IMR-90 (cell line): ENCODE data around the gene SIAH2. TPM values are rescaled to one million over a fixed set of nuclear protein-coding genes. Genes with fewer than 3 reads are reported as not detected.

Source experiments
- ATAC-seq: fragments of 200-7000 bp; cut with Tn5 transposase; 2 replicates; pipeline ENCODE4 v1.9.1; 2020; ENCODE audit warnings: low read depth, mild to moderate bottlenecking, moderate library complexity
- BruUV-seq: library from RNA; stranded (reverse); fragments of 400-500 nt; replicated peaks from 2 replicates; lab custom pipeline; 2021; lab: Mats Ljungman, UMichigan
- CTCF ChIA-PET: fragments of 300-600 bp; formaldehyde crosslinking; extraction: SDS; loops from one replicate; lab custom pipeline; 2021; ENCODE audit warnings: antibody characterized with exemption; lab: Yijun Ruan, JAX
- POLR2A ChIA-PET: fragments of 300-600 bp; sonication (Branson Sonifier 250); formaldehyde crosslinking; loops from one replicate; lab custom pipeline; 2022; ENCODE audit warnings: antibody characterized with exemption; ENCODE audit not compliant: unreplicated experiment; lab: Charles Lee
- DNase-seq: peaks from one replicate; pipeline ENCODE4 v3.0.0; 2013
- H2AFZ ChIP-seq: replicated peaks from 2 replicates; pipeline ENCODE3; 2013; ENCODE audit warnings: low read length, mild to moderate bottlenecking; ENCODE audit not compliant: poor library complexity
- H2AK5ac ChIP-seq: 2 replicates; pipeline ENCODE4 v1.6.1; 2013; ENCODE audit warnings: low read depth, low read length, inconsistent platforms
- H2AK9ac ChIP-seq: replicated peaks from 2 replicates; pipeline ENCODE3; 2013; ENCODE audit warnings: mild to moderate bottlenecking, low read depth, low read length, moderate library complexity; ENCODE audit not compliant: poor library complexity
- H2BK120ac ChIP-seq: 2 replicates; pipeline ENCODE4 v1.6.1; 2013; ENCODE audit warnings: low read depth, low read length, inconsistent platforms
- H2BK15ac ChIP-seq: 3 replicates; pipeline ENCODE4 v1.6.1; 2013; ENCODE audit warnings: low read depth, low read length, inconsistent platforms
- H2BK20ac ChIP-seq: 2 replicates; pipeline ENCODE4 v1.6.1; 2013; ENCODE audit warnings: low read depth, mild to moderate bottlenecking, inconsistent platforms, low read length, moderate library complexity
- H2BK5ac ChIP-seq: 2 replicates; pipeline ENCODE4 v1.6.1; 2013; ENCODE audit warnings: mild to moderate bottlenecking, low read depth, low read length, inconsistent platforms; ENCODE audit not compliant: poor library complexity, severe bottlenecking
- H3K14ac ChIP-seq: replicated peaks from 2 replicates; pipeline ENCODE4 v1.6.1; 2013; ENCODE audit warnings: low read depth, low read length, inconsistent platforms
- H3K18ac ChIP-seq: 2 replicates; pipeline ENCODE4 v1.6.1; 2013; ENCODE audit warnings: low read depth, low read length, control low read depth
- H3K23ac ChIP-seq: 2 replicates; pipeline ENCODE4 v1.6.1; 2013; ENCODE audit warnings: low read depth, low read length, inconsistent platforms
- H3K27ac ChIP-seq: 2 replicates; pipeline ENCODE4 v1.5.1; 2013; ENCODE audit warnings: mild to moderate bottlenecking, control low read depth, low read length; ENCODE audit not compliant: insufficient read depth
- H3K27me3 ChIP-seq: 2 replicates; pipeline ENCODE4 v1.6.1; 2013; ENCODE audit warnings: low read length; ENCODE audit not compliant: control insufficient read depth, insufficient read depth
- H3K36me3 ChIP-seq: 2 replicates; pipeline ENCODE4 v1.6.1; 2013; ENCODE audit warnings: low read length, mixed read lengths; ENCODE audit not compliant: control insufficient read depth, insufficient read depth
- H3K4ac ChIP-seq: 2 replicates; pipeline ENCODE4 v1.6.1; 2013; ENCODE audit warnings: low read depth, low read length, inconsistent platforms
- H3K4me1 ChIP-seq: 2 replicates; pipeline ENCODE4 v1.6.1; 2013; ENCODE audit warnings: low read length, mixed read lengths; ENCODE audit not compliant: control insufficient read depth, insufficient read depth
- H3K4me2 ChIP-seq: 2 replicates; pipeline ENCODE4 v1.6.1; 2013; ENCODE audit warnings: low read depth, mild to moderate bottlenecking, control low read depth, low read length, moderate library complexity
- H3K4me3 ChIP-seq: 2 replicates; pipeline ENCODE4 v1.5.1; 2013; ENCODE audit warnings: low read depth, mild to moderate bottlenecking, control low read depth, low read length, moderate library complexity; ENCODE audit not compliant: insufficient read depth
- H3K56ac ChIP-seq: 2 replicates; pipeline ENCODE4 v1.6.1; 2013; ENCODE audit warnings: low read length, inconsistent platforms; ENCODE audit not compliant: insufficient read depth; ENCODE audit errors: extremely low read depth
- H3K79me1 ChIP-seq, 2 experiments: 2 replicates each; pipeline ENCODE4 v1.6.1; 2013; ENCODE audit warnings: low read length in 2 of 2, inconsistent platforms in 1 of 2, low read depth in 1 of 2
- H3K9ac ChIP-seq: 2 replicates; pipeline ENCODE4 v1.6.1; 2013; ENCODE audit warnings: low read depth, low read length, control low read depth
- H3K9me1 ChIP-seq: 2 replicates; pipeline ENCODE4 v1.6.1; 2013; ENCODE audit warnings: low read length, inconsistent platforms; ENCODE audit not compliant: insufficient read depth
- H3K9me3 ChIP-seq: 2 replicates; pipeline ENCODE4 v1.6.1; 2013; ENCODE audit warnings: low read length; ENCODE audit not compliant: control insufficient read depth, insufficient read depth
- H4K20me1 ChIP-seq: 2 replicates; pipeline ENCODE4 v1.6.1; 2013; ENCODE audit warnings: low read length, inconsistent platforms; ENCODE audit not compliant: insufficient read depth
- H4K5ac ChIP-seq: 2 replicates; pipeline ENCODE4 v1.6.1; 2013; ENCODE audit warnings: mild to moderate bottlenecking, low read depth, low read length, control low read depth
- H4K8ac ChIP-seq, 2 experiments: 2 replicates each; pipeline ENCODE4 v1.6.1; 2013; ENCODE audit warnings: low read depth in 2 of 2, low read length in 2 of 2, control low read depth in 1 of 2, inconsistent platforms in 1 of 2
- H4K91ac ChIP-seq: 2 replicates; pipeline ENCODE4 v1.6.1; 2013; ENCODE audit warnings: low read depth, low read length, inconsistent platforms; ENCODE audit not compliant: insufficient read depth
- MXI1 ChIP-seq: IDR thresholded peaks from 2 replicates; pipeline ENCODE4 v1.6.1; 2012; ENCODE audit warnings: low read depth, mild to moderate bottlenecking, low read length, moderate library complexity, borderline replicate concordance
- NFE2L2 ChIP-seq: fragments of 150-350 bp; IDR thresholded peaks from 2 replicates; pipeline ENCODE4 v1.6.1; 2016; ENCODE audit warnings: low read depth, mild to moderate bottlenecking, low read length
- RAD21 ChIP-seq: IDR thresholded peaks from 2 replicates; pipeline ENCODE4 v1.6.1; 2012; ENCODE audit warnings: low read length, improper control_type of control experiment
- RCOR1 ChIP-seq: IDR thresholded peaks from 2 replicates; pipeline ENCODE4 v1.6.1; 2012; ENCODE audit warnings: mild to moderate bottlenecking, low read length, improper control_type of control experiment; ENCODE audit not compliant: insufficient replicate concordance
- SMC3 ChIP-seq: fragments of 150-350 bp; IDR thresholded peaks from 2 replicates; pipeline ENCODE4 v1.6.1; 2016; ENCODE audit warnings: low read depth, mild to moderate bottlenecking, antibody characterized with exemption, low read length, moderate library complexity
- WGBS, 2 experiments: methylation state at CpG; one replicate each; pipeline versions ENCODE4 v1.1.5 to v1.1.7; 2013; ENCODE audit warnings: missing lambda C conversion rate in 2 of 2; ENCODE audit not compliant: insufficient read length in 1 of 2; ENCODE audit errors: extremely low coverage in 2 of 2; 5-methylcytosine and 5-hydroxymethylcytosine counted together
- dilution Hi-C: fragments of 300-500 bp; cut with HindIII; formaldehyde crosslinking; loops from one replicate; pipeline ENCODE4 v1.14.3; 2018; ENCODE audit warnings: low sequenced_read_pairs; ENCODE audit not compliant: unreplicated experiment
- in situ Hi-C: fragments of 300-500 bp; cut with MboI; formaldehyde crosslinking; loops from 3 replicates; pipeline ENCODE4 v1.14.3; 2019; ENCODE audit warnings: low sequenced_read_pairs, inconsistent platforms, mixed read lengths
- intact Hi-C: fragments of 100-400 bp; cut with micrococcal nuclease; formaldehyde crosslinking; loops from 2 replicates; pipeline ENCODE4 v1.10.0; 2022
- polyA plus RNA-seq, 3 experiments: library from polyadenylated mRNA; depleted of rRNA; stranded (reverse); fragments of >200 nt; gene quantifications; 2 replicates each; pipeline ENCODE4 v1.2.3, GENCODE V29; 2012; ENCODE audit warnings: low replicate concordance in 1 of 3
- total RNA-seq: library from RNA; depleted of rRNA; stranded (reverse); fragments of >200 nt; gene quantifications from 2 replicates; pipeline ENCODE4 v1.2.3, GENCODE V29; 2012
- TF ChIP-seq, protein P1 (sequence below): conservative IDR thresholded peaks from 2 replicates; pipeline ENCODE4 v1.5.1; 2012; ENCODE audit warnings: mild to moderate bottlenecking, low read depth, low read length, improper control_type of control experiment

Gene SIAH2
- total and polyA plus RNA-seq, 2 of the 4 experiments (the other 2 are of a cell fraction), result 24.7 to 61.8 TPM

DNA sequence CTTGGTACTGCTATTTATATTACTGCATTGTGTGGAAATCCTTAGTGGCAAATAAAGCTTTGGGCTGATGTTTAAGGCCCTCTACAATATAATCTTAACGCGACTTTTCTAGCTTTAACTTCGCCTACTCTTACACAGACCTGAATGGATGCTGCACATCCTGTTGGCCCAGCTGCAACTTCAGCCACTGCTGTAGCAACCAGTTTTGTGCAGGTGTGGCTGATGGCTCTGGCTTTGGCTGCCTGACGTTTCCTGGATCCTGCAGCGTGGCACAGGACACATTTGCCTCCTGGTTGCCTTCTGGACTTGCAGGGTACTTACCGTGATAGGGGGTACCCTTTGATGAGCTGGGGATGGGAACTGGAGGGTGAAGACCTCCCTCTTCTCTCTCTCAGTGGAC is 39.0 kb downstream of the SIAH2 start:
- TF ChIP-seq MXI1, result no peak
- no peak for TF ChIP-seq NFE2L2
- no peak for TF ChIP-seq RAD21
- TF ChIP-seq SMC3, result no peak
- no peak for TF ChIP-seq RCOR1
- TF ChIP-seq, protein P1, sequence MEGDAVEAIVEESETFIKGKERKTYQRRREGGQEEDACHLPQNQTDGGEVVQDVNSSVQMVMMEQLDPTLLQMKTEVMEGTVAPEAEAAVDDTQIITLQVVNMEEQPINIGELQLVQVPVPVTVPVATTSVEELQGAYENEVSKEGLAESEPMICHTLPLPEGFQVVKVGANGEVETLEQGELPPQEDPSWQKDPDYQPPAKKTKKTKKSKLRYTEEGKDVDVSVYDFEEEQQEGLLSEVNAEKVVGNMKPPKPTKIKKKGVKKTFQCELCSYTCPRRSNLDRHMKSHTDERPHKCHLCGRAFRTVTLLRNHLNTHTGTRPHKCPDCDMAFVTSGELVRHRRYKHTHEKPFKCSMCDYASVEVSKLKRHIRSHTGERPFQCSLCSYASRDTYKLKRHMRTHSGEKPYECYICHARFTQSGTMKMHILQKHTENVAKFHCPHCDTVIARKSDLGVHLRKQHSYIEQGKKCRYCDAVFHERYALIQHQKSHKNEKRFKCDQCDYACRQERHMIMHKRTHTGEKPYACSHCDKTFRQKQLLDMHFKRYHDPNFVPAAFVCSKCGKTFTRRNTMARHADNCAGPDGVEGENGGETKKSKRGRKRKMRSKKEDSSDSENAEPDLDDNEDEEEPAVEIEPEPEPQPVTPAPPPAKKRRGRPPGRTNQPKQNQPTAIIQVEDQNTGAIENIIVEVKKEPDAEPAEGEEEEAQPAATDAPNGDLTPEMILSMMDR, result no peak
- H3K4me3 ChIP-seq, result no peak overlapping the region
- H2BK15ac ChIP-seq, result no peak overlapping the region
- DNase-seq (no peak), ATAC-seq (no peak)
- no peak overlapping the region for H3K14ac ChIP-seq
- no peaks in the 10 kb centered on the region for H3K79me1 ChIP-seq
- intact Hi-C loops, result loop anchor here (5.0 kb wide), 2 partner anchors 123 to 363 kb away; partner anchors contain the start of gene MED12L
- H2AFZ ChIP-seq, result no peak overlapping the region
- H4K20me1 ChIP-seq, result no peaks in the 10 kb centered on the region
- H3K27me3 ChIP-seq, result peaks cover 4% of the 10 kb centered on the region
- no peak overlapping the region for H4K8ac ChIP-seq
- WGBS, 2 experiments, result no CpG with 5 or more reads among the region's 6 CpGs
- dilution Hi-C loops, result no loop called here
- H3K9me3 ChIP-seq, result no peaks in the 10 kb centered on the region
- in situ Hi-C loops, result loop anchor here (10.0 kb wide), 1 partner anchor 421 kb away; no protein-coding TSS in a partner anchor
- H3K27ac ChIP-seq, result no peak overlapping the region
- H2BK20ac ChIP-seq, result no peak overlapping the region
- no peak overlapping the region for H2AK9ac ChIP-seq
- H3K9ac ChIP-seq, result no peak overlapping the region
- BruUV-seq, result no TSS peak
- no peak overlapping the region for H2AK5ac ChIP-seq
- no peaks in the 10 kb centered on the region for H3K36me3 ChIP-seq
- POLR2A ChIA-PET, result no interaction called here
- no peak overlapping the region for H3K4me2 ChIP-seq
- H2BK120ac ChIP-seq, result no peak overlapping the region
- H3K4ac ChIP-seq, result no peak overlapping the region
- H3K4me1 ChIP-seq, result no peaks in the 10 kb centered on the region
- no peak overlapping the region for H3K23ac ChIP-seq
- no peak overlapping the region for H2BK5ac ChIP-seq
- no peak overlapping the region for H3K18ac ChIP-seq
- no peaks in the 10 kb centered on the region for H3K9me1 ChIP-seq
- no peak overlapping the region for H3K56ac ChIP-seq
- H4K91ac ChIP-seq, result no peak overlapping the region
- H4K5ac ChIP-seq, result no peak overlapping the region
- CTCF ChIA-PET, result no interaction called here
